OCI-LY3 (cell line): ENCODE results near the gene REEP3.

Source experiments
- H2AFZ ChIP-seq: fragments of 200-600, 300-600 bp; shearing (Covaris generic); 2 replicates; pipeline ENCODE4 v1.6.0; 2014; ENCODE audit warnings: antibody characterized with exemption, low read depth, low read length
- H3K27ac ChIP-seq: fragments of 200-600, 300-600 bp; sonication (generic); 2 replicates; pipeline ENCODE4 v1.5.1; 2014; ENCODE audit warnings: mild to moderate bottlenecking, low read length, moderate library complexity, mixed read lengths
- H3K27me3 ChIP-seq: fragments of 200-600, 300-600 bp; sonication (generic); 2 replicates; pipeline ENCODE4 v1.6.1; 2014; ENCODE audit warnings: low read depth, low read length, mixed read lengths
- H3K36me3 ChIP-seq: fragments of 200-600, 300-600 bp; sonication (generic); replicated peaks from 2 replicates; pipeline ENCODE3; 2014; ENCODE audit warnings: low read depth, low read length, mixed read lengths
- H3K4me1 ChIP-seq: fragments of 300-600, 200-600 bp; sonication (generic); 2 replicates; pipeline ENCODE4 v1.6.1; 2014; ENCODE audit warnings: low read length, mixed read lengths
- H3K4me2 ChIP-seq: fragments of 200-600, 300-600 bp; sonication (generic); 2 replicates; pipeline ENCODE4 v1.6.1; 2014; ENCODE audit warnings: low read length, mixed read lengths
- H3K4me3 ChIP-seq: fragments of 300-600, 200-600 bp; sonication (generic); 2 replicates; pipeline ENCODE4 v1.5.1; 2014; ENCODE audit warnings: antibody characterized with exemption, mild to moderate bottlenecking, low read length, moderate library complexity
- H3K79me2 ChIP-seq: fragments of 300-600, 200-600 bp; shearing (Covaris generic); 2 replicates; pipeline ENCODE4 v1.6.1; 2014; ENCODE audit warnings: mild to moderate bottlenecking, low read length, mixed read lengths
- H3K9ac ChIP-seq: fragments of 300-600, 200-600 bp; shearing (Covaris generic); 2 replicates; pipeline ENCODE4 v1.6.0; 2014; ENCODE audit warnings: mild to moderate bottlenecking, low read length, moderate library complexity
- H3K9me3 ChIP-seq: fragments of 200-600, 300-600 bp; shearing (Covaris generic); 2 replicates; pipeline ENCODE4 v1.6.1; 2014; ENCODE audit warnings: low read length, mixed read lengths; ENCODE audit not compliant: insufficient read depth
- H4K20me1 ChIP-seq: fragments of 200-600, 300-600 bp; sonication (generic); 2 replicates; pipeline ENCODE4 v1.6.1; 2016; ENCODE audit warnings: low read length, mixed read lengths; ENCODE audit not compliant: insufficient read depth
- CTCF ChIP-seq: fragments of 200-600, 300-600 bp; sonication (generic); IDR thresholded peaks from 2 replicates; pipeline ENCODE4 v1.5.1; 2014; ENCODE audit warnings: antibody characterized with exemption, low read length, low read depth
- EZH2phosphoT487 ChIP-seq: fragments of 200-600 bp; shearing (Covaris generic); IDR thresholded peaks from 2 replicates; pipeline ENCODE4 v1.6.1; 2018; ENCODE audit warnings: antibody characterized with exemption, mixed run types, low read depth

The REEP3 gene

GRCh38 chr10:63520500-63521415 lies at the start of gene REEP3:
Gene REEP3 (plus strand): TSS chr10:63521401. CDS start chr10:63521546, 145 bp downstream.
- Histone ChIP-seq H3K27me3 (no peaks in the 10 kb centered on the region), H3K4me3 (peak within 1 kb of the TSS; percentile 88), H3K9ac (peak within 1 kb of the TSS; percentile 88), H3K9me3 (no peaks in the 10 kb centered on the region), H3K27ac (peak within 1 kb of the TSS; percentile 73), H4K20me1 (no peaks in the 10 kb centered on the region), H3K4me2 (peak within 1 kb of the TSS; percentile 95), H2AFZ (peak within 1 kb of the TSS; percentile 61), H3K79me2 (peaks cover 74% of the 10 kb centered on the region), H3K36me3 (no peaks in the 10 kb centered on the region), H3K4me1 (peaks cover 18% of the 10 kb centered on the region)
- TF ChIP-seq CTCF (no peak), EZH2phosphoT487 (no peak)

- Histone ChIP-seq H4K20me1 (peaks cover 7% of the 10 kb centered on the region), H3K4me1 (peaks cover 8% of the 10 kb centered on the region; the same call in 1 of the 2 replicates), H3K27me3 (no peaks in the 10 kb centered on the region), H3K27ac (no peak overlapping the region), H3K36me3 (no peaks in the 10 kb centered on the region), H3K4me3 (no peak overlapping the region), H2AFZ (no peak overlapping the region), H3K9me3 (no peaks in the 10 kb centered on the region), H3K79me2 (peaks cover 21% of the 10 kb centered on the region), H3K9ac (no peak overlapping the region), H3K4me2 (no peak overlapping the region)
- TF ChIP-seq CTCF = no peak
- TF ChIP-seq EZH2phosphoT487 = no peak
Measured at GRCh38 chr10:63474488-63474887, 46.7 kb upstream of the REEP3 start.

- no peaks in the 10 kb centered on the region for H3K36me3 ChIP-seq
- no peaks in the 10 kb centered on the region for H3K4me1 ChIP-seq
- H2AFZ ChIP-seq = no peak overlapping the region
- no peaks in the 10 kb centered on the region for H3K9me3 ChIP-seq
- no peak for TF ChIP-seq EZH2phosphoT487
- no peak for TF ChIP-seq CTCF
- H3K4me2 ChIP-seq = no peak overlapping the region
- H3K79me2 ChIP-seq = peaks cover 21% of the 10 kb centered on the region
- no peak overlapping the region for H3K4me3 ChIP-seq
- H3K9ac ChIP-seq = no peak overlapping the region
- H3K27ac ChIP-seq = no peak overlapping the region
- no peaks in the 10 kb centered on the region for H3K27me3 ChIP-seq
- H4K20me1 ChIP-seq = no peaks in the 10 kb centered on the region; the same call in 1 of the 2 replicates
Measured at GRCh38 chr10:63477927-63478326, 43.3 kb upstream of the REEP3 start.

- Histone ChIP-seq H3K4me1 (no peaks in the 10 kb centered on the region), H3K36me3 (no peaks in the 10 kb centered on the region), H3K27me3 (no peaks in the 10 kb centered on the region), H2AFZ (no peak overlapping the region), H4K20me1 (no peaks in the 10 kb centered on the region; the same call in 1 of the 2 replicates), H3K27ac (no peak overlapping the region), H3K9ac (no peak overlapping the region), H3K79me2 (peaks cover 21% of the 10 kb centered on the region), H3K4me3 (no peak overlapping the region), H3K9me3 (no peaks in the 10 kb centered on the region), H3K4me2 (no peak overlapping the region)
- no peak for TF ChIP-seq EZH2phosphoT487
- no peak for TF ChIP-seq CTCF
Measured at GRCh38 chr10:63478564-63478963, 42.6 kb upstream of the REEP3 start.
